HepG2 (cell line): ENCODE results near the gene SUCLG2. TPM values are rescaled to one million over a fixed set of nuclear protein-coding genes. Genes with fewer than 3 reads are reported as not detected.

Experiments
- ATAC-seq: fragments of 200-7000 bp; cut with Tn5 transposase; 3 replicates; pipeline ENCODE4 v1.9.1; 2020; ENCODE audit warnings: mild to moderate bottlenecking, moderate library complexity
- BruUV-seq: library from RNA; stranded (reverse); fragments of 400-500 nt; replicated peaks from 2 replicates; lab custom pipeline; 2021; lab: Mats Ljungman, UMichigan
- CTCF ChIA-PET: fragments of 300-600 bp; formaldehyde crosslinking; extraction: SDS; loops from one replicate; lab custom pipeline; 2021; ENCODE audit warnings: low total read pairs, inconsistent platforms, low intra/inter-chr PET ratio; lab: Yijun Ruan, JAX
- POLR2A ChIA-PET: fragments of 350-600 bp; sonication (Branson Sonifier 250); formaldehyde crosslinking; loops from one replicate; lab custom pipeline; 2020; ENCODE audit warnings: antibody characterized with exemption, inconsistent platforms; lab: Yijun Ruan, JAX
- DNase-seq: peaks from one replicate; pipeline ENCODE4 v3.0.0-alpha.2; 2015; ENCODE audit warnings: low spot score
- FAIRE-seq: peaks from 3 replicates; lab custom pipeline; 2011; peaks lifted over from hg19 to GRCh38; lab: Jason Lieb, UNC
- H2AFZ ChIP-seq: one replicate; pipeline ENCODE4 v1.6.1; 2011; ENCODE audit warnings: low read length, inconsistent platforms
- H3K27ac ChIP-seq: fragments of 300-600 bp; 3 replicates; pipeline ENCODE4 v1.8.0; 2011; ENCODE audit warnings: mixed run types, mild to moderate bottlenecking, mixed read lengths, low read length, inconsistent platforms; ENCODE audit not compliant: insufficient read depth; ENCODE audit errors: extremely low read length
- H3K27me3 ChIP-seq, 2 experiments: fragments of 200-600 bp in 1 of 2; 2 replicates in 1 of 2; 3 replicates in 1 of 2; pipeline versions ENCODE4 v1.6.0 to v1.8.0; 2011; ENCODE audit warnings: low read length in 2 of 2, mild to moderate bottlenecking in 2 of 2, moderate library complexity in 2 of 2, inconsistent platforms in 1 of 2; ENCODE audit not compliant: insufficient read depth in 2 of 2, control insufficient read depth in 1 of 2
- H3K36me3 ChIP-seq, 2 experiments: fragments of 200-600 bp in 1 of 2; replicated peaks in 1 of 2; 2 replicates in 1 of 2; 3 replicates in 1 of 2; pipeline versions ENCODE4 v1.5.1 to v1.8.0; 2011; ENCODE audit warnings: low read length in 2 of 2, inconsistent platforms in 1 of 2; ENCODE audit not compliant: insufficient read depth in 2 of 2, control insufficient read depth in 1 of 2
- H3K4me1 ChIP-seq: 2 replicates; pipeline ENCODE4 v1.5.1; 2012; ENCODE audit warnings: low read length, inconsistent platforms; ENCODE audit not compliant: insufficient read depth
- H3K4me2 ChIP-seq: 2 replicates; pipeline ENCODE4 v1.6.0; 2011; ENCODE audit warnings: low read depth, low read length, inconsistent platforms
- H3K4me3 ChIP-seq, 3 experiments: fragments of 200-600 bp in 1 of 3; sonication (generic), shearing (Covaris generic) in 1 of 3; replicated peaks in 1 of 3; 2 replicates each; pipeline ENCODE4 v1.5.1; 2011 to 2016; ENCODE audit warnings: low read length in 3 of 3, inconsistent platforms in 2 of 3, low read depth in 2 of 3, mild to moderate bottlenecking in 2 of 3, control low read depth in 1 of 3, mixed read lengths in 1 of 3; ENCODE audit not compliant: insufficient read depth in 1 of 3
- H3K79me2 ChIP-seq: one replicate; pipeline ENCODE4 v1.6.1; 2011; ENCODE audit warnings: low read length, inconsistent platforms; ENCODE audit not compliant: insufficient read depth
- H3K9ac ChIP-seq: 2 replicates; pipeline ENCODE4 v1.6.0; 2011; ENCODE audit warnings: mild to moderate bottlenecking, low read depth, low read length, inconsistent platforms; ENCODE audit not compliant: insufficient read depth
- H3K9me3 ChIP-seq: 2 replicates; pipeline ENCODE4 v1.5.1; 2012; ENCODE audit warnings: mild to moderate bottlenecking, low read length
- H4K20me1 ChIP-seq: 2 replicates; pipeline ENCODE4 v1.6.0; 2011; ENCODE audit warnings: inconsistent platforms, mild to moderate bottlenecking, low read length, moderate library complexity; ENCODE audit not compliant: insufficient read depth
- ARNT ChIP-seq: fragments of 450-650 bp; IDR thresholded peaks from 2 replicates; pipeline ENCODE4 v1.6.1; 2017
- GLI4 ChIP-seq: sonication (generic); formaldehyde crosslinking; IDR thresholded peaks from 2 replicates; pipeline ENCODE4 v1.5.1; 2020; ENCODE audit warnings: missing genetic modification reagents, mild to moderate bottlenecking, moderate library complexity, borderline replicate concordance
- HDAC6 ChIP-seq: fragments of 200-600 bp; sonication (generic); IDR thresholded peaks from 2 replicates; pipeline ENCODE4 v1.7.0; 2017; ENCODE audit warnings: mild to moderate bottlenecking, antibody characterized with exemption, low read length, low read depth
- HNRNPH1 ChIP-seq: fragments of 200-400 bp; formaldehyde crosslinking; optimal IDR thresholded peaks from 2 replicates; pipeline ENCODE3; 2017; ENCODE audit warnings: mild to moderate bottlenecking, low read depth, low read length
- LBX2 ChIP-seq: sonication (generic); formaldehyde crosslinking; IDR thresholded peaks from 2 replicates; pipeline ENCODE4 v1.5.0; 2020; ENCODE audit warnings: missing genetic modification reagents, mild to moderate bottlenecking, borderline replicate concordance
- MXD1 ChIP-seq: sonication (generic); formaldehyde crosslinking; IDR thresholded peaks from 2 replicates; pipeline ENCODE4 v1.4.0; 2020; ENCODE audit warnings: mild to moderate bottlenecking, missing genetic modification reagents
- NFYB ChIP-seq: sonication (generic); formaldehyde crosslinking; IDR thresholded peaks from 2 replicates; pipeline ENCODE4 v1.4.0; 2020; ENCODE audit warnings: missing genetic modification reagents
- PHF20 ChIP-seq: sonication (generic); formaldehyde crosslinking; IDR thresholded peaks from 2 replicates; pipeline ENCODE4 v1.5.0; 2020; ENCODE audit warnings: mild to moderate bottlenecking, missing genetic modification reagents
- SMAD1 ChIP-seq: sonication (generic); formaldehyde crosslinking; IDR thresholded peaks from 2 replicates; pipeline ENCODE4 v1.4.0; 2020; ENCODE audit warnings: missing genetic modification reagents, low read depth, mild to moderate bottlenecking, borderline replicate concordance
- SMAD3 ChIP-seq: sonication (generic); formaldehyde crosslinking; IDR thresholded peaks from 2 replicates; pipeline ENCODE4 v1.4.0; 2020; ENCODE audit warnings: missing genetic modification reagents
- STAT5B ChIP-seq: sonication (generic); formaldehyde crosslinking; IDR thresholded peaks from 2 replicates; pipeline ENCODE4 v1.4.0; 2020; ENCODE audit warnings: missing genetic modification reagents
- TEAD2 ChIP-seq: sonication (generic); formaldehyde crosslinking; IDR thresholded peaks from 2 replicates; pipeline ENCODE4 v1.9.0; 2021; ENCODE audit warnings: missing genetic modification reagents
- XRCC5 ChIP-seq: fragments of 200-400 bp; formaldehyde crosslinking; optimal IDR thresholded peaks from 2 replicates; pipeline ENCODE3; 2017; ENCODE audit warnings: mild to moderate bottlenecking, low read length
- ZEB1 ChIP-seq: IDR thresholded peaks from 2 replicates; pipeline ENCODE4 v1.6.1; 2012; ENCODE audit warnings: mild to moderate bottlenecking, low read depth, inconsistent platforms; ENCODE audit not compliant: insufficient replicate concordance
- ZFP62 ChIP-seq: sonication (generic); formaldehyde crosslinking; IDR thresholded peaks from 2 replicates; pipeline ENCODE4 v1.4.0; 2020; ENCODE audit warnings: missing genetic modification reagents
- ZNF10 ChIP-seq: sonication (generic); formaldehyde crosslinking; IDR thresholded peaks from 2 replicates; pipeline ENCODE4 v1.4.0; 2020; ENCODE audit warnings: mild to moderate bottlenecking, low read depth, missing genetic modification reagents, borderline replicate concordance
- ZNF329 ChIP-seq: sonication (generic); formaldehyde crosslinking; IDR thresholded peaks from 2 replicates; pipeline ENCODE4 v1.9.0; 2021; ENCODE audit warnings: low read depth, mild to moderate bottlenecking, missing genetic modification reagents
- ZNF343 ChIP-seq: sonication (generic); formaldehyde crosslinking; IDR thresholded peaks from 2 replicates; pipeline ENCODE4 v1.4.0; 2020; ENCODE audit warnings: mild to moderate bottlenecking, missing genetic modification reagents
- ZNF501 ChIP-seq: sonication (generic); formaldehyde crosslinking; IDR thresholded peaks from 2 replicates; pipeline ENCODE4 v1.5.1; 2020; ENCODE audit warnings: mild to moderate bottlenecking, moderate library complexity, missing genetic modification reagents
- ZNF652 ChIP-seq: IDR thresholded peaks from 2 replicates; pipeline ENCODE4 v1.6.1; 2016; ENCODE audit warnings: low read depth, borderline replicate concordance
- ZNF703 ChIP-seq: sonication (generic); formaldehyde crosslinking; IDR thresholded peaks from 2 replicates; pipeline ENCODE4 v1.5.1; 2020; ENCODE audit warnings: missing genetic modification reagents, mild to moderate bottlenecking, moderate library complexity, borderline replicate concordance
- WGBS: methylation state at CpG from one replicate; pipeline ENCODE4 v1.1.6; 2017; ENCODE audit warnings: low lambda C conversion rate; 5-methylcytosine and 5-hydroxymethylcytosine counted together
- in situ Hi-C: cut with HindIII; loops from 2 replicates; pipeline ENCODE4 v1.10.0; 2017; ENCODE audit warnings: low pct_unique_long_range_greater_than_20kb; ENCODE audit not compliant: extremely low pct_ligation_motif_present
- intact Hi-C: fragments of 100-400 bp; cut with micrococcal nuclease; formaldehyde crosslinking; loops from one replicate; pipeline ENCODE4 v1.10.0; 2022; ENCODE audit not compliant: unreplicated experiment
- polyA plus RNA-seq, 8 experiments: library from polyadenylated mRNA; depleted of rRNA in 3 of 8; stranded (reverse) in 7 of 8; unstranded in 1 of 8; fragments of >200 nt; fragmentation: Illumina TruSeq in 4 of 8; extraction: Trizol in 4 of 8; gene quantifications; 2 replicates each; pipeline versions ENCODE4 v1.2.1 to v1.2.3, GENCODE V29; 2011 to 2016; ENCODE audit warnings: low read depth in 4 of 8, missing spikeins in 1 of 8, mixed read lengths in 1 of 8; ENCODE audit not compliant: insufficient read depth in 1 of 8
- total RNA-seq, 5 experiments: library from RNA; depleted of rRNA; stranded (reverse); fragments of >200 nt; fragmentation: Illumina TruSeq; extraction: Trizol; gene quantifications; 2 replicates each; pipeline ENCODE4 v1.2.3, GENCODE V29; 2016; ENCODE audit warnings: low read depth in 1 of 5
- TF ChIP-seq, protein P1 (sequence below), 2 experiments: IDR thresholded peaks; 2 replicates each; pipeline ENCODE4 v1.6.1; 2011 to 2012; ENCODE audit warnings: low read length in 2 of 2, borderline replicate concordance in 1 of 2, low read depth in 1 of 2, mild to moderate bottlenecking in 1 of 2, moderate library complexity in 1 of 2

The SUCLG2 gene
- total and polyA plus RNA-seq, 2 of the 13 experiments (the other 11 are each of a cell fraction or from before 2014, with no cell fraction given) = 21.4 to 64.9 TPM

DNA sequence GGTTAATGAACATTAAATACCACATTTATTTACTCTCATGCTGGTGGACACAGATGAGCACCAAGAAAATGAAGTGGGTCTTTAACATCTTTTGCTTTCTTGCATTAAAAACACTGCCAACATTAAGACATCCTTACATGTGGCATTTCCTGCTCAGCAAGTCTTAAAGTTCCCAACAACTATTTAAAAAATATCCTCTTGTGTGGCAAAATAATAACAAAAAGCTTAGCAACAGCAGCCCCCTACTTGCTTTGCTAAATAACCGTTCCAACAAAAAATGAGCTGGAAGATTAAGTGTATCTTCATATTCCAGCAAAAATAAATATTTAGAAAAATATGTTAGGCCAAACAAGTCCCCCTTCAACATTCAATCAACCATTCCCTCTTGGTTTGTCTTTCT, 93.1 kb downstream of the SUCLG2 start (continued):
- TF ChIP-seq HNRNPH1 (no peak), MXD1 (no peak), STAT5B (CRISPR knock-in tag) (no peak)

DNA sequence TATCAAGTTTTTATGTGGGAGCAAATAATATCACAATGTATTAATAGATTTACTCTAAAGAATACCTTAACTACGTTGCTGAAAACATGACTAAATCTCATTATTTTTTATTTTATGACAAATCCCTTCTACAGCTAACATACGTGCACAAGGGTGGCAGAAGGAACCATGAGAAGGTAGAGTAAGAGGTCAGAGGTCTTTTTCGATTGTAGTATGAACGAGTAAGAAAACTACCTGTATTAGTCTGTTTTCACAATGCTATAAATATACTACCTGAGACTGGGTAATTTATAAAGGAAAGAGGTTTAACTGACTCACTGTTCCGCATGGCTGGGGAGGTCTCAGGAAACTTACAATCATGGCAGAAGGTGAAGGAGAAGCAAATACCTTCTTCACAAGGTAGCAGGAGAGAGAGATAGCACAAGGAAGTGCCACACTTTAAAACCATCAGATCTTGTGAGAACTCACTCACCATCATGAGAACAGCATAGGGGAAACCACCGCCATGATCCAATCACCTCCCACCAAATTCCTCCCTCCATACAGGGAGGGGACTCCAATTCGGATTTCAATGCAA, 95.3 kb downstream of the SUCLG2 start:
- no peaks in the 10 kb centered on the region for H3K27me3 ChIP-seq
- in situ Hi-C loops (no loop called here), intact Hi-C loops (no loop called here)
- H4K20me1 ChIP-seq = no peaks in the 10 kb centered on the region
- CTCF ChIA-PET = no interaction called here
- no peak for FAIRE-seq
- no peaks in the 10 kb centered on the region for H3K9me3 ChIP-seq
- TF ChIP-seq, protein P1, sequence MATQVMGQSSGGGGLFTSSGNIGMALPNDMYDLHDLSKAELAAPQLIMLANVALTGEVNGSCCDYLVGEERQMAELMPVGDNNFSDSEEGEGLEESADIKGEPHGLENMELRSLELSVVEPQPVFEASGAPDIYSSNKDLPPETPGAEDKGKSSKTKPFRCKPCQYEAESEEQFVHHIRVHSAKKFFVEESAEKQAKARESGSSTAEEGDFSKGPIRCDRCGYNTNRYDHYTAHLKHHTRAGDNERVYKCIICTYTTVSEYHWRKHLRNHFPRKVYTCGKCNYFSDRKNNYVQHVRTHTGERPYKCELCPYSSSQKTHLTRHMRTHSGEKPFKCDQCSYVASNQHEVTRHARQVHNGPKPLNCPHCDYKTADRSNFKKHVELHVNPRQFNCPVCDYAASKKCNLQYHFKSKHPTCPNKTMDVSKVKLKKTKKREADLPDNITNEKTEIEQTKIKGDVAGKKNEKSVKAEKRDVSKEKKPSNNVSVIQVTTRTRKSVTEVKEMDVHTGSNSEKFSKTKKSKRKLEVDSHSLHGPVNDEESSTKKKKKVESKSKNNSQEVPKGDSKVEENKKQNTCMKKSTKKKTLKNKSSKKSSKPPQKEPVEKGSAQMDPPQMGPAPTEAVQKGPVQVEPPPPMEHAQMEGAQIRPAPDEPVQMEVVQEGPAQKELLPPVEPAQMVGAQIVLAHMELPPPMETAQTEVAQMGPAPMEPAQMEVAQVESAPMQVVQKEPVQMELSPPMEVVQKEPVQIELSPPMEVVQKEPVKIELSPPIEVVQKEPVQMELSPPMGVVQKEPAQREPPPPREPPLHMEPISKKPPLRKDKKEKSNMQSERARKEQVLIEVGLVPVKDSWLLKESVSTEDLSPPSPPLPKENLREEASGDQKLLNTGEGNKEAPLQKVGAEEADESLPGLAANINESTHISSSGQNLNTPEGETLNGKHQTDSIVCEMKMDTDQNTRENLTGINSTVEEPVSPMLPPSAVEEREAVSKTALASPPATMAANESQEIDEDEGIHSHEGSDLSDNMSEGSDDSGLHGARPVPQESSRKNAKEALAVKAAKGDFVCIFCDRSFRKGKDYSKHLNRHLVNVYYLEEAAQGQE (IDR thresholded peaks at IDR 0.05; ENCODE audit: borderline replicate concordance in 1 of 2, low read depth in 1 of 2, low read length in 2 of 2) = no peak
- TF ChIP-seq HDAC6 (no peak), ZNF329 (CRISPR knock-in tag) (no peak), TEAD2 (CRISPR knock-in tag) (no peak), SMAD1 (CRISPR knock-in tag) (no peak), GLI4 (no peak), ZEB1 (no peak), ZNF703 (CRISPR knock-in tag) (no peak), ARNT (no peak), NFYB (CRISPR knock-in tag) (no peak), LBX2 (CRISPR knock-in tag) (no peak), ZNF10 (no peak), ZNF343 (no peak), PHF20 (CRISPR knock-in tag) (no peak), XRCC5 (no peak), ZNF652 (CRISPR knock-in tag) (no peak), SMAD3 (no peak), ZFP62 (no peak), ZNF501 (CRISPR knock-in tag) (no peak)
- H3K36me3 ChIP-seq = no peaks in the 10 kb centered on the region; a peak in 1 of 5 replicates
- no peak overlapping the region for H3K4me2 ChIP-seq
- H2AFZ ChIP-seq = no peak overlapping the region
- peaks cover 25% of the 10 kb centered on the region for H3K4me1 ChIP-seq
- DNase-seq = no peak
- no peak overlapping the region for H3K27ac ChIP-seq
- no peak overlapping the region for H3K9ac ChIP-seq
- no peak for ATAC-seq
- BruUV-seq = no TSS peak
- no peak overlapping the region for H3K4me3 ChIP-seq
- POLR2A ChIA-PET = no interaction called here
- no peaks in the 10 kb centered on the region for H3K79me2 ChIP-seq
- WGBS = 96% methylated on average over 7 of the region's 7 CpGs
